A549 (cell line): ENCODE results near the gene MAPK4. TPM values are rescaled to one million over a fixed set of nuclear protein-coding genes. Genes with fewer than 3 reads are reported as not detected.

Experiments
- ATAC-seq, 2 experiments: fragments of 200-7000 bp in 1 of 2; fragments of >200 bp in 1 of 2; cut with Nextera tagmentation in 1 of 2; cut with Tn5 transposase in 1 of 2; 3 replicates each; pipeline versions ENCODE4 v1.8.0 to v1.9.1; 2018 to 2020; ENCODE audit warnings: mild to moderate bottlenecking in 1 of 2, moderate library complexity in 1 of 2
- CTCF ChIA-PET: fragments of 300-600 bp; sonication (Branson Sonifier 250); formaldehyde crosslinking; extraction: SDS; loops from one replicate; lab custom pipeline; 2021; ENCODE audit warnings: antibody characterized with exemption, inconsistent platforms; lab: Yijun Ruan, JAX
- POLR2A ChIA-PET: fragments of 350-600 bp; formaldehyde crosslinking; extraction: SDS; loops from one replicate; lab custom pipeline; 2021; ENCODE audit warnings: antibody characterized with exemption, inconsistent platforms; lab: Yijun Ruan, JAX
- DNase-seq, 2 experiments: peaks; one replicate each; pipeline versions ENCODE4 v3.0.0 to v3.0.0-alpha.2; 2011 to 2016; ENCODE audit warnings: low read depth in 1 of 2, low spot score in 1 of 2
- FAIRE-seq: peaks from 2 replicates; lab custom pipeline; 2011; peaks lifted over from hg19 to GRCh38; lab: Jason Lieb, UNC
- H3K27ac ChIP-seq, 2 experiments: fragments of >200 bp; sonication (Bioruptor Twin); formaldehyde crosslinking; 3 replicates each; pipeline ENCODE4 v1.5.1; 2016 to 2017
- H3K4me1 ChIP-seq: fragments of >200 bp; sonication (Bioruptor Twin); formaldehyde crosslinking; 3 replicates; pipeline ENCODE4 v1.6.1; 2016
- H3K4me2 ChIP-seq: fragments of >200 bp; sonication (Bioruptor Twin); formaldehyde crosslinking; 3 replicates; pipeline ENCODE4 v1.6.1; 2016
- H3K4me3 ChIP-seq: fragments of >200 bp; sonication (Bioruptor Twin); formaldehyde crosslinking; 3 replicates; pipeline ENCODE4 v1.5.1; 2016
- H3K9me3 ChIP-seq: fragments of >200 bp; sonication (Bioruptor Twin); formaldehyde crosslinking; 3 replicates; pipeline ENCODE4 v1.6.1; 2016
- BHLHE40 ChIP-seq: IDR thresholded peaks from 2 replicates; pipeline ENCODE4 v1.6.1; 2012; ENCODE audit warnings: low read depth, low read length, inconsistent platforms
- CBX2 ChIP-seq: fragments of 200-600 bp; sonication (generic); IDR thresholded peaks from 2 replicates; pipeline ENCODE4 v1.6.1; 2016; ENCODE audit warnings: low read depth, mild to moderate bottlenecking, borderline replicate concordance
- CBX8 ChIP-seq: fragments of 200-600 bp; sonication (generic); IDR thresholded peaks from 2 replicates; pipeline ENCODE4 v1.6.1; 2016
- CHD2 ChIP-seq: fragments of 150-350 bp; IDR thresholded peaks from 2 replicates; pipeline ENCODE4 v1.6.1; 2014; ENCODE audit warnings: low read length; ENCODE audit not compliant: partially characterized antibody
- CTCF ChIP-seq: fragments of >200 bp; sonication (Bioruptor Twin); formaldehyde crosslinking; IDR thresholded peaks from 3 replicates; pipeline ENCODE4 v1.5.1; 2016
- EHF ChIP-seq: fragments of 250-450 bp; sonication (Bioruptor Pico); IDR thresholded peaks from 2 replicates; pipeline ENCODE4 v1.5.0; 2020; ENCODE audit warnings: mild to moderate bottlenecking
- EHMT2 ChIP-seq: fragments of 200-600 bp; sonication (generic); IDR thresholded peaks from 2 replicates; pipeline ENCODE4 v1.6.1; 2016; ENCODE audit warnings: antibody characterized with exemption, low read depth, mild to moderate bottlenecking, moderate library complexity
- ESRRA ChIP-seq: fragments of 150-350 bp; IDR thresholded peaks from 2 replicates; pipeline ENCODE4 v1.6.1; 2014; ENCODE audit warnings: mild to moderate bottlenecking, low read length, borderline replicate concordance
- FOXS1 ChIP-seq: fragments of 250-450 bp; sonication (Bioruptor Pico); IDR thresholded peaks from 2 replicates; pipeline ENCODE4 v1.5.0; 2020; ENCODE audit warnings: mild to moderate bottlenecking, moderate library complexity
- HDAC2 ChIP-seq: fragments of 200-600 bp; sonication (generic); IDR thresholded peaks from 2 replicates; pipeline ENCODE4 v1.6.1; 2016
- HEYL ChIP-seq: fragments of 250-450 bp; sonication (Bioruptor Pico); IDR thresholded peaks from 2 replicates; pipeline ENCODE4 v1.8.0; 2021; ENCODE audit warnings: mild to moderate bottlenecking, moderate library complexity
- HMGXB4 ChIP-seq: fragments of 250-450 bp; sonication (Bioruptor Pico); IDR thresholded peaks from 2 replicates; pipeline ENCODE4 v1.5.0; 2021; ENCODE audit warnings: mild to moderate bottlenecking, moderate library complexity, borderline replicate concordance
- HOXB13 ChIP-seq: fragments of 250-450 bp; sonication (Bioruptor Pico); IDR thresholded peaks from 2 replicates; pipeline ENCODE4 v1.5.0; 2020; ENCODE audit warnings: low read depth, mild to moderate bottlenecking, moderate library complexity
- JUNB ChIP-seq: fragments of >200 bp; sonication (Bioruptor Twin); formaldehyde crosslinking; IDR thresholded peaks from 2 replicates; pipeline ENCODE4 v1.6.1; 2016
- KDM5A ChIP-seq: fragments of 200-600 bp; sonication (generic); IDR thresholded peaks from 2 replicates; pipeline ENCODE4 v1.6.1; 2016; ENCODE audit warnings: antibody characterized with exemption, mild to moderate bottlenecking
- MAFK ChIP-seq: fragments of 450-650 bp; IDR thresholded peaks from 2 replicates; pipeline ENCODE4 v1.6.1; 2014; ENCODE audit not compliant: partially characterized antibody
- MAZ ChIP-seq: fragments of 150-350 bp; IDR thresholded peaks from 2 replicates; pipeline ENCODE4 v1.6.1; 2014; ENCODE audit warnings: antibody characterized with exemption, low read depth, low read length, borderline replicate concordance
- NFE2L2 ChIP-seq: fragments of 150-350 bp; conservative IDR thresholded peaks from 2 replicates; pipeline ENCODE4 v1.6.1; 2014; ENCODE audit warnings: low read length
- RAD21 ChIP-seq, 2 experiments: fragments of >200 bp in 1 of 2; sonication (Bioruptor Twin) in 1 of 2; formaldehyde crosslinking in 1 of 2; IDR thresholded peaks in 1 of 2; conservative IDR thresholded peaks in 1 of 2; 2 replicates in 1 of 2; 3 replicates in 1 of 2; pipeline ENCODE4 v1.6.1; 2012 to 2018; ENCODE audit warnings: inconsistent platforms in 1 of 2
- RARB ChIP-seq: fragments of 250-450 bp; sonication (Bioruptor Pico); IDR thresholded peaks from 2 replicates; pipeline ENCODE4 v1.8.0; 2021; ENCODE audit warnings: mild to moderate bottlenecking, moderate library complexity
- RCOR1 ChIP-seq: fragments of 150-350 bp; IDR thresholded peaks from 2 replicates; pipeline ENCODE4 v1.6.1; 2014; ENCODE audit warnings: antibody characterized with exemption, low read length, low read depth
- RNF2 ChIP-seq: fragments of 200-600 bp; sonication (generic); IDR thresholded peaks from 2 replicates; pipeline ENCODE4 v1.6.1; 2016; ENCODE audit warnings: low read depth, mild to moderate bottlenecking, antibody characterized with exemption, moderate library complexity, borderline replicate concordance
- SREBF2 ChIP-seq: fragments of 450-650 bp; IDR thresholded peaks from 2 replicates; pipeline ENCODE4 v1.6.1; 2014; ENCODE audit warnings: mild to moderate bottlenecking, moderate library complexity
- TFCP2L1 ChIP-seq: fragments of 250-450 bp; sonication (Bioruptor Pico); IDR thresholded peaks from 2 replicates; pipeline ENCODE4 v1.5.0; 2021; ENCODE audit warnings: mild to moderate bottlenecking
- ZSCAN20 ChIP-seq: fragments of 250-450 bp; sonication (Bioruptor Pico); IDR thresholded peaks from 2 replicates; pipeline ENCODE4 v1.8.0; 2022; ENCODE audit warnings: mild to moderate bottlenecking, moderate library complexity
- WGBS: methylation state at CpG from one replicate; pipeline ENCODE4 v1.1.6; 2017; ENCODE audit errors: missing lambda C conversion rate; 5-methylcytosine and 5-hydroxymethylcytosine counted together
- polyA plus RNA-seq, 4 experiments: library from polyadenylated mRNA; depleted of rRNA in 3 of 4; stranded (reverse); fragments of >200 nt; fragmentation: RNase III in 1 of 4; extraction: RNeasy Plus Mini Kit Qiagen cat#74134 plus additional on column Dnase treatment in 1 of 4; gene quantifications; 2 replicates in 3 of 4; 3 replicates in 1 of 4; pipeline ENCODE4 v1.2.3, GENCODE V29; 2011 to 2017
- TF ChIP-seq, protein P1 (sequence below): IDR thresholded peaks from 2 replicates; pipeline ENCODE4 v1.6.1; 2012; ENCODE audit warnings: low read depth, borderline replicate concordance
- TF ChIP-seq, protein P2 (sequence below): fragments of >200 bp; sonication (Bioruptor Twin); formaldehyde crosslinking; IDR thresholded peaks from 2 replicates; pipeline ENCODE4 v1.6.1; 2016

Gene MAPK4
- polyA plus RNA-seq, 2 of the 4 experiments (the other 2 are of a cell fraction) = 0.01 TPM; not detected in 1

DNA sequence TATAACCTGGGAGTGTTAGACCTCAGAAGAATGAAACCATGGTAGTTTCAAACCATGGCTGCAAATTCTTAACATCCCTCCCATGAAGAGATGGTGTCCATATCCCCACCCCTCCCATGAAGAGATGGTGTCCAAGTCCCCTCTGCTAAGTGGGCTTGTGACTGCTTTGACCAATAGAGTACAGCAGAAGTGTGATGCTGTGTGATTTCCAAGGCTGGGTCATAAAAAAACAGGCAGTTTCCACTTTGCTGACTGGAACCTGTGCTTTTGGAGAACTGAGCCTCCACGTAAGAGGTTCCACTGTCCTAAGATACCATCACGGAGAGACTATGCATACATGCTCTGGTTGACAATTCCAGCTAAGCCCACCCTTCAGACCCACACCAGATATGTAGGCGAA is 194.4 kb downstream of the MAPK4 start:
- 3% methylated on average over 3 of the region's 3 CpGs for WGBS
- no peak for DNase-seq
- Histone ChIP-seq H3K27ac (no peak overlapping the region), H3K4me3 (no peak overlapping the region), H3K4me2 (no peak overlapping the region), H3K9me3 (no peaks in the 10 kb centered on the region)
- CTCF ChIA-PET = interaction anchor here (0.6 to 0.9 kb wide), 2 partner anchors 8 to 16 kb away, joined by 3 read pairs; no protein-coding TSS in a partner anchor
- no peak for FAIRE-seq
- POLR2A ChIA-PET = no interaction called here
- ATAC-seq = no peak
- TF ChIP-seq RCOR1 (no peak), FOXS1 (CRISPR knock-in tag) (no peak), HOXB13 (CRISPR knock-in tag) (no peak), HMGXB4 (no peak), CBX2 (no peak), TFCP2L1 (CRISPR knock-in tag) (no peak), RARB (CRISPR knock-in tag) (no peak), CTCF (no peak), EHF (CRISPR knock-in tag) (no peak), MAZ (no peak), ESRRA (no peak), KDM5A (no peak), EHMT2 (no peak), CBX8 (no peak), NFE2L2 (no peak), HDAC2 (no peak)
- TF ChIP-seq, protein P1, sequence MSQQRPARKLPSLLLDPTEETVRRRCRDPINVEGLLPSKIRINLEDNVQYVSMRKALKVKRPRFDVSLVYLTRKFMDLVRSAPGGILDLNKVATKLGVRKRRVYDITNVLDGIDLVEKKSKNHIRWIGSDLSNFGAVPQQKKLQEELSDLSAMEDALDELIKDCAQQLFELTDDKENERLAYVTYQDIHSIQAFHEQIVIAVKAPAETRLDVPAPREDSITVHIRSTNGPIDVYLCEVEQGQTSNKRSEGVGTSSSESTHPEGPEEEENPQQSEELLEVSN = no peak
- TF ChIP-seq, protein P2, sequence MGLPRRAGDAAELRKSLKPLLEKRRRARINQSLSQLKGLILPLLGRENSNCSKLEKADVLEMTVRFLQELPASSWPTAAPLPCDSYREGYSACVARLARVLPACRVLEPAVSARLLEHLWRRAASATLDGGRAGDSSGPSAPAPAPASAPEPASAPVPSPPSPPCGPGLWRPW = no peak
- TF ChIP-seq, all 56 proteins: peak for 0
- no peaks in the 10 kb centered on the region for H3K4me1 ChIP-seq

DNA sequence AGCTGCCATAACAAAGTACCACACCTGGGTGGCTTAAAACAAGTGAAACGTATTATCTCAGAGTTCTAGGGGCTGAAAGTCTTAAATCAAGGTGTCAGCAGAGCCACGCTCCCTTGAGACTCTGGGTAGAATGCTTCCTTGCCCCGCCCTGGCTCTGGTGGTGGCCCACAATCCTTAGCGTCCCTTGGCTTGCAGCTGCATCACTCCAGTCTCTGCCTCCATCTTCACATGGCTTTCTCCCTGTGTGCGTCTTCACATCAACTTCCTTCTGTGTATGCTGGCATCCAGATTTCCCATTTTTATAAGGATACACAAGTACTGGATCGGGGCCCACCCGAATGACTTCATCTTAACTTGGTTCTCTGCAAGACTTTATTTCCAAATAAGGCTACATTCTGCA is 197.5 kb downstream of the MAPK4 start:
- DNase-seq = no peak
- POLR2A ChIA-PET = no interaction called here
- H3K4me3 ChIP-seq = no peak overlapping the region
- TF ChIP-seq EHMT2 (no peak), CHD2 (no peak), RCOR1 (no peak), CBX2 (no peak), ZSCAN20 (CRISPR knock-in tag) (no peak), RARB (CRISPR knock-in tag) (no peak), HEYL (no peak), RAD21 (conservative IDR thresholded peaks at IDR 0.05 in 1 of 2, IDR thresholded peaks at IDR 0.05 in 1 of 2) (no peak), JUNB (no peak), BHLHE40 (no peak), SREBF2 (no peak), RNF2 (no peak), NFE2L2 (no peak), FOXS1 (CRISPR knock-in tag) (no peak), HOXB13 (CRISPR knock-in tag) (no peak), MAFK (no peak), CTCF (no peak)
- TF ChIP-seq, protein P1 = no peak
- TF ChIP-seq, all 56 proteins: peak for 0
- FAIRE-seq (no peak), ATAC-seq (no peak)
- Histone ChIP-seq H3K27ac (no peak overlapping the region), H3K4me1 (no peaks in the 10 kb centered on the region), H3K9me3 (no peaks in the 10 kb centered on the region), H3K4me2 (no peak overlapping the region)
- 32% methylated on average over 7 of the region's 7 CpGs for WGBS
- CTCF ChIA-PET = no interaction called here
